Duodenal mucosa (tissue), 2 donors: Measurements from ENCODE around the gene KIF4A.
A peak's percentile ranks its signal among the peaks of the same experiment; 100 is the strongest.

Experiments
- H3K27ac ChIP-seq: one replicate; pipeline ENCODE4 v1.7.0; 2013; ENCODE audit warnings: low read depth, low read length
- H3K27me3 ChIP-seq, 2 donors: one replicate each; pipeline ENCODE4 v1.7.0; 2013; ENCODE audit warnings: low read length in 2 of 2, control low read depth in 1 of 2; ENCODE audit not compliant: insufficient read depth in 2 of 2, control insufficient read depth in 1 of 2
- H3K36me3 ChIP-seq, 2 donors: one replicate each; pipeline ENCODE4 v1.7.0; 2013; ENCODE audit warnings: low read length in 2 of 2, control low read depth in 1 of 2; ENCODE audit not compliant: insufficient read depth in 2 of 2, control insufficient read depth in 1 of 2
- H3K4me1 ChIP-seq, 2 donors: one replicate each; pipeline ENCODE4 v1.7.0; 2013; ENCODE audit warnings: low read length in 2 of 2, control low read depth in 1 of 2; ENCODE audit not compliant: insufficient read depth in 2 of 2, control insufficient read depth in 1 of 2
- H3K4me3 ChIP-seq, 2 donors: one replicate each; pipeline ENCODE4 v1.7.0; 2013; ENCODE audit warnings: low read length in 2 of 2, low read depth in 1 of 2
- H3K9ac ChIP-seq, 2 donors: one replicate each; pipeline ENCODE4 v1.7.0; 2013; ENCODE audit warnings: low read length in 2 of 2, low read depth in 1 of 2
- H3K9me3 ChIP-seq, 2 donors: one replicate each; pipeline ENCODE4 v1.7.0; 2013; ENCODE audit warnings: low read length in 2 of 2, control low read depth in 1 of 2; ENCODE audit not compliant: control insufficient read depth in 1 of 2

Gene KIF4A

GRCh38 chrX:70423936-70424675 is 134.2 kb downstream of the KIF4A start:
- peaks cover 4 to 6% of the 10 kb centered on the region in 2 donors for H3K4me1 ChIP-seq
- peak overlapping the region in 1 of 2 donors; percentile 71 for H3K9ac ChIP-seq
- H3K9me3 ChIP-seq: no peaks in the 10 kb centered on the region
- H3K4me3 ChIP-seq: peak overlapping the region; percentile 48 to 54
- peaks cover 0 to 4% of the 10 kb centered on the region in 2 donors for H3K36me3 ChIP-seq
- H3K27me3 ChIP-seq: no peaks in the 10 kb centered on the region
- H3K27ac ChIP-seq: no peak overlapping the region

DNA sequence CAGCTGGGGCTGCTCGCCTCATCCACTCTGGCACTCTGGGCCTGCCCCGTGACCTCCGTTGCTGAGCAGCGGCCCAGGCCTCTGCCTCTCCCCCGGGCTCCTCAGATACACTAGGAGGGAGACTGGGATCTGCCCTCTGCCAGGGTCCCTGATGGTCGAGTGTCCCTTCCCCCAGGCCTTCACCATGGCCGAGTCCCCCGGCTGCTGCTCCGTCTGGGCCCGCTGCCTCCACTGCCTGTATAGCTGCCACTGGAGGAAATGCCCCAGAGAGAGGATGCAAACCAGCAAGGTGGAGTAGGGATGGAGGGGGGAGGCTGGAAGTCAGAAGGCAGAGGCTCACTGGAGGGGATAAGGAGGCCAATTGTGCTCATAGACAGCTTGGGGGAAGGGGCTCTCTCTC is 134.9 kb downstream of the KIF4A start:
- H3K4me3 ChIP-seq: no peak overlapping the region
- no peak overlapping the region for H3K27ac ChIP-seq
- no peak overlapping the region for H3K9ac ChIP-seq
- peaks cover 4 to 6% of the 10 kb centered on the region in 2 donors for H3K4me1 ChIP-seq
- H3K9me3 ChIP-seq: no peaks in the 10 kb centered on the region
- peaks cover 0 to 4% of the 10 kb centered on the region in 2 donors for H3K36me3 ChIP-seq
- H3K27me3 ChIP-seq: no peaks in the 10 kb centered on the region

DNA sequence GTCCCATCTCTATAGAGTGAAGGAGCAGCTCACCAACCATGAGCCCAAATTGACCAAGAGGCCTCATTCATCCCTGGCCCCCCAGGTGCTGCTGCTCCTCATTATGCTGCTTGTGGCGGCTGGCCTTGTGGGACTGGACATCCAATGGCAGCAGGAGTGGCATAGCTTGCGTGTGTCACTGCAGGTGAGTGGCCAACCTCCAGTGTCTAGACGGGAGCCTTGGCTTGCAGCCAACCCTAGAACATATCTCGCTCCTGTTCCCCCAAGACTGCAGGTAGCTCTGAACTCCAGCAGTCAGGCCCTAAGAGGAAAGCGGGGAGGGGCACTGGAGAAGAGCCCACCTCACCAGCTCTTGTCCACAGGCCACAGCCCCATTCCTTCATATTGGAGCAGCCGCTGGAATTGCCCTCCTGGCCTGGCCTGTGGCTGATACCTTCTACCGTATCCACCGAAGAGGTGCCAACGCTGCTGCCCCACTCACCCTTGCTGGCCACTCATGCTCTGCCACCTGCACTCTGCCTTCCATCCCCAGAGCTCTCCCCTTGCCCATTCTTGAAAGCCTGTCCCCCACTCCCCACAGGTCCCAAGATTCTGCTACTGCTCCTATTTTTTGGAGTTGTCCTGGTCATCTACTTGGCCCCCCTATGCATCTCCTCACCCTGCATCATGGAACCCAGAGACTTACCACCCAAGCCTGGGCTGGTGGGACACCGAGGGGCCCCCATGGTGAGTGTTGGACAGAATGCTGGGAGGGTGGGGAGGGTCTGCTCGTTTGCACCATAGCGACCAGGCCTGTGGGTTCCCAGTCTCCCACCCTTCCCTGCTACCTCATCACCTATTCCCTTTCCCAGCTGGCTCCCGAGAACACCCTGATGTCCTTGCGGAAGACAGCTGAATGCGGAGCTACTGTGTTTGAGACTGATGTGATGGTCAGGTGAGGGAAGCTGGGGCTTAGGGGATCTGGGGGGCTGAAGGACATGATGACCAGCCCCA is 136.7 kb downstream of the KIF4A start:
- no peaks in the 10 kb centered on the region for H3K27me3 ChIP-seq
- H3K4me3 ChIP-seq: peak overlapping the region in 1 of 2 donors; percentile 8
- no peak overlapping the region for H3K27ac ChIP-seq
- no peaks in the 10 kb centered on the region for H3K36me3 ChIP-seq
- H3K4me1 ChIP-seq: peaks cover 4 to 6% of the 10 kb centered on the region in 2 donors
- H3K9ac ChIP-seq: no peak overlapping the region
- no peaks in the 10 kb centered on the region for H3K9me3 ChIP-seq

DNA sequence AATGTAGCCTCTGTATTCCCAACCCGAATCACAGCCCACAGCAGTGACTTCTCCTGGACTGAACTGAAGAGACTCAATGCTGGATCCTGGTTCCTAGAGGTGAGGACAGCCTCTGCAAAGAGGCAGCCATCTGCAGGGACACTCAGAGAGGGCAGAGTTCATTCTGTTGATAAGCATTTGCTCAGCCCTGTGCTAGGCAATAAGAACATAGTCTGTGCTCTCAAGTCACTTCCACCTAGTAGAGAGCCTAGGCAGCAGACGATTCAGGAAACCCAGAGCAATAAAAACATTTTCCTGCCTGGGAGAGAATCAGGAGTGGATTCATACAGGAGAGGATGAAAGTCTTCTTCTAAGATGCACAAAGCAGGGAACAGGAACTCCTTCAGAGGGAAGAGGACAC is 137.5 kb downstream of the KIF4A start:
- H3K4me3 ChIP-seq: peak overlapping the region in 1 of 2 donors; percentile 8
- H3K9me3 ChIP-seq: no peaks in the 10 kb centered on the region
- no peaks in the 10 kb centered on the region for H3K27me3 ChIP-seq
- H3K4me1 ChIP-seq: peaks cover 4 to 6% of the 10 kb centered on the region in 2 donors
- no peak overlapping the region for H3K27ac ChIP-seq
- H3K9ac ChIP-seq: no peak overlapping the region
- H3K36me3 ChIP-seq: no peaks in the 10 kb centered on the region

DNA sequence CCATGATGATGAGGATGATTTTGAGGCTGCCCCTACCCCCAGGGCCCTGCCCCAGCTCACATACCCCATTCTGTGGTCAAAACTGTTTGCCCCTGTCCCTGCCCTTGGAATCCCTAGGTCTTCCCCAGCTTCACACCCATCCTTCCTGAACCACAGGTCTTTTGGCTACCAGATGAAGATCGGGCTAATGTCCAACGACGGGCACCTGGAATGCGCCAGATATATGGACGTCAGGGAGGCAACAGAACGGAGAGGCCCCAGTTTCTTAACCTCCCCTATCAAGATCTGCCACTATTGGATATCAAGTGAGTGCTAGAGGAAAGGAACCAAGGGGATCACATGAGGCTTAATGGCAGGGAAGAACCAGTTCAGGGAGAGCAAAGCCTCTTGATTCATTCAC is 139.9 kb downstream of the KIF4A start:
- Histone ChIP-seq H3K36me3 (no peaks in the 10 kb centered on the region), H3K4me3 (no peak overlapping the region), H3K9me3 (no peaks in the 10 kb centered on the region), H3K27me3 (no peaks in the 10 kb centered on the region), H3K27ac (no peak overlapping the region), H3K9ac (no peak overlapping the region), H3K4me1 (peaks cover 7 to 12% of the 10 kb centered on the region in 2 donors)

GRCh38 chrX:70432936-70433847 is 143.3 kb downstream of the KIF4A start:
- no peaks in the 10 kb centered on the region for H3K36me3 ChIP-seq
- H3K4me3 ChIP-seq: peak overlapping the region; percentile 82 to 86
- no peak overlapping the region for H3K27ac ChIP-seq
- H3K4me1 ChIP-seq: peaks cover 6 to 10% of the 10 kb centered on the region in 2 donors
- no peaks in the 10 kb centered on the region for H3K9me3 ChIP-seq
- H3K9ac ChIP-seq: peak overlapping the region; percentile 18 to 80
- no peaks in the 10 kb centered on the region for H3K27me3 ChIP-seq

DNA sequence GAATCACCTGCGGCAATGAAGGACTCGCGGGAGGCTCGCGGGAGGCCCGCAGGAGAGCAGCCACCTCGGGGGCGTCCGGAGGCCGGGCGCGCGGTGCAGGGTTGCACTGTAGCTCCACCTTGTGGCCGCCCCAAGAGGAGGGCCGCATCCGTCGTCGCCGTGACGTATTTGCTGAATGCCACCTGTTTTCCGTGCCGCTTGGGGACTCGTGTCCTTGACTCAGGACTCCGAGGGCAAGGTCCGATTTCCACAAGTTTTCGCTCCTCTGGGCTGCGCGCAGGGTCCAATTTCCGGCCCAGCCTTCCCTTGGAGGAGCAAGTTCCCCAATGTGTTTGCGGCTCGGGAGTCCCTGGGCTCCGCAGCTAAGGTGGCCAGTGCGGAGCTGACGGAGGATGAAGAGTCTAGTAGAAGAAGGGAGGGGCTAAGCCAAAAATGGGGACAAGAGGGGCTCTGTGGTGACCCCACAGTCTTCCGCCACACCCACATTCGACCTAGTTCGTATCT is 144.0 kb downstream of the KIF4A start:
- Histone ChIP-seq H3K4me3 (peak overlapping the region; percentile 82 to 86), H3K9me3 (no peaks in the 10 kb centered on the region), H3K9ac (peak overlapping the region; percentile 79 to 80), H3K27me3 (no peaks in the 10 kb centered on the region), H3K4me1 (peaks cover 6 to 10% of the 10 kb centered on the region in 2 donors), H3K27ac (peak overlapping the region; percentile 73), H3K36me3 (no peaks in the 10 kb centered on the region)

GRCh38 chrX:70434352-70434866 is 144.5 kb downstream of the KIF4A start:
- H3K27ac ChIP-seq: peak overlapping the region; percentile 73
- H3K4me3 ChIP-seq: peak overlapping the region; percentile 82 to 86
- no peaks in the 10 kb centered on the region for H3K36me3 ChIP-seq
- H3K9ac ChIP-seq: peak overlapping the region; percentile 79 to 80
- H3K9me3 ChIP-seq: no peaks in the 10 kb centered on the region
- H3K4me1 ChIP-seq: peaks cover 6 to 10% of the 10 kb centered on the region in 2 donors
- no peaks in the 10 kb centered on the region for H3K27me3 ChIP-seq

DNA sequence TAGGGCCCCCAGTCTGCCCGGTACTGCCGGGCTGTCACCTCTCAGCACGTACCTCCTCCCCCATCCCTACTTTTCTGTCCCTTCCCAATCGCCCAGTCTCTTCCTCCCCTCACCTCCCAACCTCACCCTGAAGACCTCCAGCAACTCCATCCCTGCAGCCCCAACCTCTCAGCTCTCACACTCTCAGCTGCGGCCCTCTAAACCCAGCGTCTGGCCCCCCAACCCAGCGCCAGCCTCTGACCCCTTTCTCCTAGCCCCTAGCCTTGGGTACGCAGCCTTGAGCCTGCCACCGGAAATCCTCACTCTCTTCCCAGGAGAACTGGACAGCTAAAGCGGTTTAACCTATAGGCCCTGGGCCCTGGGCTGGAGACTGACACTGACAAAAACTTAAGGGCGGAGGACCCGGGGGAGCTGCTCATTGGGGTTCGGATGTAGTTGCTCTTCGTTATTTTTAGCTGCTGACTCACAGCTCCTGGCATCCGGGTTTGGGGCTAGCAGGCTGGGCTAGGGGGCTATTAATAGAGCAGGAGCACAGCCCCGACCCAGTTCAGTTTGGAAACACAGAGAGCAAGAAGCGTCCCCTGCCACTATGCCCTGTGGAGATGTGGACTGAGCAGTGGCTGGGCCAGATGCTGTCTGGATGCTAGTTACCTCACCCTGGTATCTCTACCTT is 145.1 kb downstream of the KIF4A start:
- H3K9me3 ChIP-seq: no peaks in the 10 kb centered on the region
- H3K27ac ChIP-seq: no peak overlapping the region
- H3K4me1 ChIP-seq: peaks cover 6 to 10% of the 10 kb centered on the region in 2 donors
- no peaks in the 10 kb centered on the region for H3K27me3 ChIP-seq
- peak overlapping the region; percentile 61 to 66 for H3K4me3 ChIP-seq
- no peaks in the 10 kb centered on the region for H3K36me3 ChIP-seq
- H3K9ac ChIP-seq: peak overlapping the region in 1 of 2 donors; percentile 32
